GM12874 (cell line): ENCODE results near the gene TAAR8.
A peak's percentile ranks its signal among the peaks of the same experiment; 100 is the strongest.

Source experiments
- TF ChIP-seq, protein P1 (sequence below): IDR thresholded peaks from 2 replicates; pipeline ENCODE4 v1.5.1; 2011; ENCODE audit warnings: low read depth, mild to moderate bottlenecking, control low read depth, low read length, moderate library complexity; ENCODE audit not compliant: insufficient read depth

Gene TAAR8

DNA sequence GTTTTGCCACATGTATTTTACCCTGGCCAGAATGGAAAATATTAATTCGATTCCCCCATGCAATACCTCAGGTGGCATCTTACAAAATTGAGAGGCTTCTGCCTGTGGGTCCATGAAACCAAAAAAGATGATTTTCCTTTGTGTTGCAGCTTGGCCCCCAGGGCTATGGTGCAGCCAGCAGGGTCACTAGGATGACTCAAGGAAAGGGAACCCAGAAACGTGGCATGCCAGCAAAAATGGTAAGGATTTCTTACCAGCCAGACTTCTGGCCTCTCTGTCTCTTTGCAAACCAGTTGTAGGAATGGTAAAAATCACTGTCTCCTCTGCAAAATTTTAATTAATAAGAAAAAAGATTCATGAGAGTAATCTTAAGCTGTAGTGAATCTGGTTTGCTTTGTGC, 26.0 kb upstream of the TAAR8 start:
- TF ChIP-seq, protein P1, sequence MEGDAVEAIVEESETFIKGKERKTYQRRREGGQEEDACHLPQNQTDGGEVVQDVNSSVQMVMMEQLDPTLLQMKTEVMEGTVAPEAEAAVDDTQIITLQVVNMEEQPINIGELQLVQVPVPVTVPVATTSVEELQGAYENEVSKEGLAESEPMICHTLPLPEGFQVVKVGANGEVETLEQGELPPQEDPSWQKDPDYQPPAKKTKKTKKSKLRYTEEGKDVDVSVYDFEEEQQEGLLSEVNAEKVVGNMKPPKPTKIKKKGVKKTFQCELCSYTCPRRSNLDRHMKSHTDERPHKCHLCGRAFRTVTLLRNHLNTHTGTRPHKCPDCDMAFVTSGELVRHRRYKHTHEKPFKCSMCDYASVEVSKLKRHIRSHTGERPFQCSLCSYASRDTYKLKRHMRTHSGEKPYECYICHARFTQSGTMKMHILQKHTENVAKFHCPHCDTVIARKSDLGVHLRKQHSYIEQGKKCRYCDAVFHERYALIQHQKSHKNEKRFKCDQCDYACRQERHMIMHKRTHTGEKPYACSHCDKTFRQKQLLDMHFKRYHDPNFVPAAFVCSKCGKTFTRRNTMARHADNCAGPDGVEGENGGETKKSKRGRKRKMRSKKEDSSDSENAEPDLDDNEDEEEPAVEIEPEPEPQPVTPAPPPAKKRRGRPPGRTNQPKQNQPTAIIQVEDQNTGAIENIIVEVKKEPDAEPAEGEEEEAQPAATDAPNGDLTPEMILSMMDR = no peak

DNA sequence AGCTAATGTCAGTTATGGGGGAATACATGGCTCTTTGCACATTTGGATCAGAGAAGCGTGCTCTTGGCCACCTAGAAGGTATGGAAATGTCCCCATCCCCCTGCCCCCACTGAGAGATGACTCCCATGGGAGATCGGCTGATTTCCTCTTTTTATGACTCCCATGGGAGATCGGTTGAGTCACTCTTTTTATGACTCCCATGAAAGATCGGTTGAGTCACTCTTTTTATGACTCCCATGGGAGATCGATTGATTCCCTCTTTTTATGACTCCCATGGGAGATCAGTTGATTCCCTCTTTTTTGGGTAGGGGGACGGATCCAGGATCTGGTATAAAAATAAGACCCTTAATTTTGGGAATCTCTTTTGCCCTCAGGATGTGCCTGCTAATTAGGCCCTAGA, 24.7 kb upstream of the TAAR8 start:
- TF ChIP-seq, protein P1 = no peak

DNA sequence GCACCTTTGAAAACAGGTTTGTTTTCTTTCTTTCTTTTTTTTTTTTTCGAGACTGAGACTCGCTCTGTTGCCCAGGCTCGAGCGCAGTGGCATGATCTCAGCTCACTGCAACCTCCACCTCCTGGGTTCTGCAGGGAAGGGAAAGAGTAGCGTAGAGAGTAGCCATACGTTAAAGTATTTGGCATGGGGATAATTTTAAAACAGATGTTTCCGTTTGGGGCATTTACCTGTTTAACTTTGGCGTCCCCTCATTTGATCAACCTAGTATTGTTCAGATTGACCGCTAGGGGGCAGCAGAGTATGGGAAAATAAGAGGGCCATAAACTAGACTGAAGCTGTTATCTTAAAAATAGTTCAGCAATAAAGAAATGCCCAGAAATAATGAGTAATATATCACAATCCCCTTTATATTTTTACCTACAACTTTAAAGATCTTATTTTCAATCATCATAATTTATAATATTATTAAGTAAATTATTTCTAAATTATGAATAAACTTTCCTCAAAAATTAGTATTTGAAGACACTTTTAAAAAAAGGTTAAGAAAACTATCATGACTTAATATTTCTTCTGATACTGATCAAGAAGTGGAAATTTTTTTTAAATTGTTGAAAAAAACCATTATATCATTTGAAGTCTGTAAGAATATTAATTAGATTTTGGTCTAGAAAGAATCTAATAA, 22.0 kb upstream of the TAAR8 start:
- TF ChIP-seq, protein P1 = peak; percentile 48

DNA sequence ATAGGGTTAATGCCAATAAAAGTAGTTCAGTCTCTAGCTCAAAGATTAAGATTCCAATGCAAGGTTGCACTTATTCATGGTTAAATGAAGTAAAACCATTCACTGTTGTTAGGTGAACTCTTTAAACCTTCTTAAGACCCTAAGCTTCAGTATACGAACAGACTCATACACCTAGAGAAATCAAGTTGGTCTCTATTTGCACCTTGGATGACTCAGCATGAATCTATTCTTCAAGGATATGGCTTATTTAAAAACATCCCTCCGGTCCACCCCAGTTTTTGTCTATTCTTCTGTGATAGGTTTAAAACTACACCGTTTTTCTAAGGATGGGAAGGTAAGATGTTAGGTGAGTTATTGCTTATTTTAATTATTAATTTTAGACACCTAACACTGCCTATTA, 15.3 kb upstream of the TAAR8 start:
- TF ChIP-seq, protein P1 = no peak

DNA sequence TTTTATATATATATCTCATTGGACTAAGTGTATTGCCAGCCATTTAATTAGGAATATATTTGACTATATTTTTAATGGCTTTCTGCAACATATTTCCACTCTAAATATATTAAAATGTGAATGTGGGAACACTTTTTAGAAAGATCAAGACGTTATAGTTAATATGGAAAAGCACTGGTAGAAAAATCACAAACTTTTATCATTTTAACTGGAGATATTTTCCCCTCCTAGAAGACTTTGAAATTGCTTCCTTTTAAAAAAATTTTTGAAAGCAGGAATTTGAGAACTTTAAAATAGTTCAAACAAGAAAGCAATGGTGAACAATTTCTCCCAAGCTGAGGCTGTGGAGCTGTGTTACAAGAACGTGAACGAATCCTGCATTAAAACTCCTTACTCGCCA, 14.5 kb upstream of the TAAR8 start, which contains the start of gene TAAR9:
Gene TAAR9 (plus strand): TSS at position 301 of the 400 bp plus-strand sequence. CDS start 13 bp downstream, at position 314.
- TF ChIP-seq, protein P1 = no peak

DNA sequence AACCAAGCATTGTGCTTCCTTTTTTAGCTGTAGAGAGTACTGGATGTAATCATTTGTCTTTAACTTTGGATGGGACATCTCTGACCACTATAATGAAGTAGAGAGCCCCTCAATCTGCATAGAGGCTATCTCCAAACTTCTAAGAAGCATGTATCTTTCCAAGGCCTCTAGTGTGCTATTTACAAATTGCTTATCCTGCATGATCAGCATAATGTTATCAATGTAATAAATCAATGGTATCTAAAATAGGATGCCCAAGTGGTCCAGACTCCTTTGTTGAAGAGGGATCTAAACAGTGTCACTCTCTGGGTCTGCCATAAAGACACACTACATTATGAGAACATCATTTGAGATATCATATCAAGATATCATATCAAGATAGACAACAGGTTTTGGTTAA, 7.6 kb upstream of the TAAR8 start:
- TF ChIP-seq, protein P1 = no peak

DNA sequence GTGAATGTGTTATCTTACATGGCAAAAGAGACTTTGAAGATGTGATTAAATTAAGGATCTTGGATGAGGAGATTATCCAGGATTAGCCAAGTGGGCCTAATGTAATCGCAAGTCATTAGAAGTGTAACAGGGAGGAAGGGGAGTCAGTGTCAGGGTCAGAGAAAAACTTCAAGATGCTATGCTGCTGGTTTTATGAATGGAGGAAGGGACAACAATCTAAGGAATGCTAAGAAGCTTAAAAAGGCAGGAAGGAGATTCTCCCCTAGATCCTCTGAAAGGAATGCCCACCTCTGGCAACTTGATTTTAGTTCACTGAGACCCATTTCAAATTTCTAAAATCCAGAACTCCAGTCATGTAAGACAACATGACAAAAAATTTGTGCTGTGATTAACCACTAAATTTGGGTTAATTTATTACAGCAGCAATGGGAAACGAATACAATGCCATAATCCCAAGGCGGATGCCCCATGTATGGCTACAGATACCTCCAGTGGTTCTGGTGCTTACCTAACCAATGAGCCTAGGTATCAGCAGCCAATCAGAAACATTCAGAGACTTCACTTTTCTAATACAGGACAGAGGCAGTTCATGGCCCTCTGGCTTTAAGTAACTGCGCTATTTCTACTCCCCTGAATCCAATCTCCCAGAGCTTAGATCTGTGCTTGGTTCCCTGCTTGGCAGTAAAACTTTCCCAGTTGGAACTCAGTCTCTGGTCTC, 3.6 kb upstream of the TAAR8 start:
- TF ChIP-seq, protein P1 = no peak
